GM23248 (cell line): Measurements from ENCODE around the gene CRACDL.

Source experiments
- EZH2 ChIP-seq: fragments of 200-600 bp; sonication (generic); IDR thresholded peaks from 2 replicates; pipeline ENCODE4 v1.6.1; 2018; ENCODE audit warnings: antibody characterized with exemption, mild to moderate bottlenecking; ENCODE audit not compliant: insufficient read depth, poor library complexity, severe bottlenecking
- EZH2phosphoT487 ChIP-seq: fragments of 200-600 bp; sonication (generic); IDR thresholded peaks from 2 replicates; pipeline ENCODE4 v1.6.1; 2018; ENCODE audit warnings: antibody characterized with exemption, moderate library complexity, mild to moderate bottlenecking, low read depth; ENCODE audit not compliant: insufficient read depth

- no peak for TF ChIP-seq EZH2phosphoT487
- TF ChIP-seq EZH2 = no peak
Measured at GRCh38 chr2:98835831-98836385, 100.1 kb downstream of the CRACDL start.
